Fibroblast of skin of scalp (primary cell): ENCODE results near the gene CPN1.

Experiments
- DNase-seq: peaks from one replicate; pipeline ENCODE4 v3.0.0-alpha.2; 2013

Gene CPN1

GRCh38 chr10:100076750-100077149 lies 4.9 kb downstream of the CPN1 start:
- DNase-seq: no peak

- DNase-seq: no peak
Measured at GRCh38 chr10:100075426-100076220, 6.0 kb downstream of the CPN1 start.

- no peak for DNase-seq
Measured at GRCh38 chr10:100072514-100072913, 9.2 kb downstream of the CPN1 start.

GRCh38 chr10:100071529-100071928 lies 10.1 kb downstream of the CPN1 start:
- DNase-seq: no peak

- DNase-seq: no peak
Measured at GRCh38 chr10:100067466-100067865, 14.2 kb downstream of the CPN1 start.

GRCh38 chr10:100065084-100065660 lies 16.5 kb downstream of the CPN1 start:
- no peak for DNase-seq

GRCh38 chr10:100061401-100061800 lies 20.3 kb downstream of the CPN1 start:
- no peak for DNase-seq

GRCh38 chr10:100057948-100058347 lies 23.7 kb downstream of the CPN1 start:
- no peak for DNase-seq

GRCh38 chr10:100053686-100054460 lies 27.8 kb downstream of the CPN1 start:
- no peak for DNase-seq

GRCh38 chr10:100046021-100046486 lies 35.6 kb downstream of the CPN1 start:
- peak; percentile 82 for DNase-seq

GRCh38 chr10:100045592-100045991 lies 36.1 kb downstream of the CPN1 start:
- no peak for DNase-seq

GRCh38 chr10:100043796-100044195 lies 37.9 kb downstream of the CPN1 start:
- DNase-seq: peak; percentile 50

- DNase-seq: no peak
Measured at GRCh38 chr10:100043344-100043743, 38.3 kb downstream of the CPN1 start.

GRCh38 chr10:100041306-100042002 lies 40.2 kb downstream of the CPN1 start:
- DNase-seq: no peak

- DNase-seq: no peak
Measured at GRCh38 chr10:100038561-100039071, 43.1 kb downstream of the CPN1 start.

- DNase-seq: no peak
Measured at GRCh38 chr10:100037758-100038315, 43.8 kb downstream of the CPN1 start.

- DNase-seq: no peak
Measured at GRCh38 chr10:100036850-100037249, 44.8 kb downstream of the CPN1 start.

- no peak for DNase-seq
Measured at GRCh38 chr10:100033766-100034418, 47.8 kb downstream of the CPN1 start.

- DNase-seq: no peak
Measured at GRCh38 chr10:100027416-100027815, 54.3 kb downstream of the CPN1 start.

- no peak for DNase-seq
Measured at GRCh38 chr10:100025576-100025975, 56.1 kb downstream of the CPN1 start.

- DNase-seq: no peak
Measured at GRCh38 chr10:100024748-100025147, 56.9 kb downstream of the CPN1 start.

GRCh38 chr10:100022403-100022802 lies 59.3 kb downstream of the CPN1 start:
- DNase-seq: no peak
